Neural progenitor cell (in vitro differentiated cells): ENCODE data around the gene FAM53C. TPM values are rescaled to one million over a fixed set of nuclear protein-coding genes. Genes with fewer than 3 reads are reported as not detected.

Experiments used
- DNase-seq: peaks from one replicate; pipeline ENCODE4 v3.0.0-alpha.2; 2016; ENCODE audit warnings: low spot score
- H2AFZ ChIP-seq: fragments of 200-600 bp; sonication (generic); replicated peaks from 2 replicates; pipeline ENCODE4 v1.6.1; 2016; ENCODE audit warnings: antibody characterized with exemption
- H3F3A ChIP-seq: fragments of 200-600 bp; sonication (generic); 2 replicates; pipeline ENCODE4 v1.6.1; 2016; ENCODE audit warnings: antibody characterized with exemption, low read depth
- H3K27ac ChIP-seq: fragments of 200-600 bp; sonication (generic); 2 replicates; pipeline ENCODE4 v1.5.1; 2016; ENCODE audit warnings: mild to moderate bottlenecking
- H3K27me3 ChIP-seq: fragments of 200-600 bp; sonication (generic); 2 replicates; pipeline ENCODE4 v1.6.1; 2016; ENCODE audit warnings: mild to moderate bottlenecking, moderate library complexity
- H3K36me3 ChIP-seq: fragments of 200-600 bp; sonication (generic); 2 replicates; pipeline ENCODE4 v1.5.1; 2016
- H3K4me1 ChIP-seq: fragments of 200-600 bp; sonication (generic); 2 replicates; pipeline ENCODE4 v1.6.1; 2016; ENCODE audit warnings: mixed run types
- H3K4me2 ChIP-seq: fragments of 200-600 bp; sonication (generic); 2 replicates; pipeline ENCODE4 v1.6.1; 2016
- H3K4me3 ChIP-seq: fragments of 200-600 bp; sonication (generic); 2 replicates; pipeline ENCODE4 v1.5.1; 2016
- H3K79me2 ChIP-seq: fragments of 200-600 bp; sonication (generic); 2 replicates; pipeline ENCODE4 v1.6.1; 2016; ENCODE audit warnings: low read depth
- H3K9ac ChIP-seq: fragments of 200-600 bp; sonication (generic); 2 replicates; pipeline ENCODE4 v1.6.1; 2016
- H3K9me3 ChIP-seq: fragments of 200-600 bp; sonication (generic); 2 replicates; pipeline ENCODE4 v1.5.1; 2016; ENCODE audit warnings: low read depth
- H4K20me1 ChIP-seq: fragments of 200-600 bp; sonication (generic); 2 replicates; pipeline ENCODE4 v1.6.1; 2016; ENCODE audit warnings: low read depth
- H3K27ac Mint-ChIP-seq: 3 replicates; pipeline ENCODE4 v1.8.0; 2021; ENCODE audit warnings: mixed read lengths
- H3K27me3 Mint-ChIP-seq: 2 replicates; pipeline ENCODE4 v1.8.0; 2022; ENCODE audit warnings: low read depth, mild to moderate bottlenecking, inconsistent platforms, moderate library complexity, mixed read lengths; ENCODE audit not compliant: insufficient read depth
- H3K36me3 Mint-ChIP-seq: 3 replicates; pipeline ENCODE4 v1.8.0; 2021; ENCODE audit warnings: mixed read lengths
- H3K4me1 Mint-ChIP-seq: 3 replicates; pipeline ENCODE4 v1.8.0; 2021; ENCODE audit warnings: mixed read lengths
- H3K4me3 Mint-ChIP-seq: 3 replicates; pipeline ENCODE4 v1.8.0; 2021; ENCODE audit warnings: mild to moderate bottlenecking, moderate library complexity, mixed read lengths
- H3K9me3 Mint-ChIP-seq: 3 replicates; pipeline ENCODE4 v1.8.0; 2020; ENCODE audit warnings: mixed read lengths
- EZH2 ChIP-seq: fragments of 200-600 bp; sonication (generic); IDR thresholded peaks from 2 replicates; pipeline ENCODE4 v1.6.1; 2017; ENCODE audit warnings: antibody characterized with exemption, mild to moderate bottlenecking, moderate library complexity
- EZH2phosphoT487 ChIP-seq: fragments of 200-600 bp; sonication (generic); IDR thresholded peaks from 2 replicates; pipeline ENCODE4 v1.6.1; 2017; ENCODE audit warnings: antibody characterized with exemption
- total RNA-seq: library from RNA; depleted of rRNA; stranded (reverse); fragments of >200 nt; gene quantifications from 2 replicates; pipeline ENCODE4 v1.2.3, GENCODE V29; 2015; ENCODE audit warnings: low replicate concordance
- TF ChIP-seq, protein P1 (sequence below): fragments of 200-600 bp; sonication (generic); IDR thresholded peaks from 2 replicates; pipeline ENCODE4 v1.5.1; 2017; ENCODE audit warnings: antibody characterized with exemption, mild to moderate bottlenecking

The FAM53C gene
- total RNA-seq, 1 donor from 2014 or later = 68.0 TPM

DNA sequence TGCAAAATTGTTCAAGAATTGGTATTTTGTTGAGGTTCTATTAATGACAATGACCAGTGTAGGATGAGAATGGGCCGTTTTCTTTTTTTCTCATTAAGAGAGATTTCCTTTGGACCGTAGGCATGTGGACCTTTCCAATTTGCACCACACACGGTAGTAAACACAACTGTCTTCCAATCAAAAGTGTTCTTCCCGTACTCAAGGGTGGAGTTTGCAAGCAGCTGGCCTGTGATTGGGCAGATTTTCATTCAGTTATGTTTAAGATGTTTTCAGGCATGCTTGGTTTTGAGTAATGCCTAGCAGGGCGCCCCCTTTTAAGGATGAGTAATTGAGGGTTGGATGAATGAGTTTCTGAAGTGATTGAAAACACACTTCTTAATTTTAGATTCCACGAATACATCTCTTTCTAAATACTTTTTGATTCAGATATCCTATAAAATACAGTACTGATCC, 16.9 kb downstream of the FAM53C start:
- peaks cover 46% of the 10 kb centered on the region for H3F3A ChIP-seq
- no peaks in the 10 kb centered on the region for H3K27me3 ChIP-seq
- H4K20me1 ChIP-seq = peaks cover 61% of the 10 kb centered on the region
- no peaks in the 10 kb centered on the region for H3K36me3 ChIP-seq
- DNase-seq = peak; percentile 73
- H3K4me2 ChIP-seq = peak overlapping the region; percentile 96
- H2AFZ ChIP-seq = no peak overlapping the region
- TF ChIP-seq EZH2 = no peak
- TF ChIP-seq EZH2phosphoT487 = no peak
- TF ChIP-seq, protein P1, sequence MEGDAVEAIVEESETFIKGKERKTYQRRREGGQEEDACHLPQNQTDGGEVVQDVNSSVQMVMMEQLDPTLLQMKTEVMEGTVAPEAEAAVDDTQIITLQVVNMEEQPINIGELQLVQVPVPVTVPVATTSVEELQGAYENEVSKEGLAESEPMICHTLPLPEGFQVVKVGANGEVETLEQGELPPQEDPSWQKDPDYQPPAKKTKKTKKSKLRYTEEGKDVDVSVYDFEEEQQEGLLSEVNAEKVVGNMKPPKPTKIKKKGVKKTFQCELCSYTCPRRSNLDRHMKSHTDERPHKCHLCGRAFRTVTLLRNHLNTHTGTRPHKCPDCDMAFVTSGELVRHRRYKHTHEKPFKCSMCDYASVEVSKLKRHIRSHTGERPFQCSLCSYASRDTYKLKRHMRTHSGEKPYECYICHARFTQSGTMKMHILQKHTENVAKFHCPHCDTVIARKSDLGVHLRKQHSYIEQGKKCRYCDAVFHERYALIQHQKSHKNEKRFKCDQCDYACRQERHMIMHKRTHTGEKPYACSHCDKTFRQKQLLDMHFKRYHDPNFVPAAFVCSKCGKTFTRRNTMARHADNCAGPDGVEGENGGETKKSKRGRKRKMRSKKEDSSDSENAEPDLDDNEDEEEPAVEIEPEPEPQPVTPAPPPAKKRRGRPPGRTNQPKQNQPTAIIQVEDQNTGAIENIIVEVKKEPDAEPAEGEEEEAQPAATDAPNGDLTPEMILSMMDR = no peak
- peaks cover 9% of the 10 kb centered on the region for H3K9me3 Mint-ChIP-seq
- H3K4me1 ChIP-seq = peaks cover 16% of the 10 kb centered on the region
- H3K27me3 Mint-ChIP-seq = peaks cover 6% of the 10 kb centered on the region
- peaks cover 27% of the 10 kb centered on the region for H3K36me3 Mint-ChIP-seq
- peak overlapping the region; percentile 38 for H3K27ac ChIP-seq
- H3K4me3 ChIP-seq = peak overlapping the region; percentile 100
- H3K4me1 Mint-ChIP-seq = peaks cover 25% of the 10 kb centered on the region
- H3K79me2 ChIP-seq = peaks cover 73% of the 10 kb centered on the region
- H3K4me3 Mint-ChIP-seq = peak overlapping the region; percentile 97
- peak overlapping the region; percentile 21 for H3K9ac ChIP-seq
- H3K27ac Mint-ChIP-seq = no peak overlapping the region
- H3K9me3 ChIP-seq = no peaks in the 10 kb centered on the region

DNA sequence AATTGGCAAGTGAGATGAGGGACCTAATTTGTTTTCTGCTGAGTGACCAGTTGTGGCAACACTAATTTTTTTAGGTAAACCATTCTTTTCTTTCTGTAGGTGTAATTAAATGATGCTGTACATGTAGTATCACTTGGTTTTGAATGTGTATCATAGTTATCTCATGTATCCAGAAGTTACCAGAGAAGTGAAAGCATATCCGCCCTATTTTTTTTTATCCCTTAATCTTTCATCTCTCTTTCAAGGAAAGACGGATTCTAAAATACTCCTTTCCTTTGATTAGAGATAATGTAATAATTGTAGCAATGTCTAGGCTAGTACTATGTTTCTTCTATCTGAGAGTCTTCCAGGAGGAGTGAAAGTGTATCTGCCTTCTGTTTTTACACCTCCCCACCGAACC, 21.6 kb downstream of the FAM53C start:
- Mint-ChIP-seq H3K27me3 (no peaks in the 10 kb centered on the region), H3K4me1 (peaks cover 18% of the 10 kb centered on the region), H3K27ac (no peak overlapping the region), H3K36me3 (peaks cover 15% of the 10 kb centered on the region), H3K4me3 (no peak overlapping the region), H3K9me3 (no peaks in the 10 kb centered on the region)
- no peak for DNase-seq
- Histone ChIP-seq H2AFZ (no peak overlapping the region), H3K9me3 (no peaks in the 10 kb centered on the region), H3F3A (peaks cover 27% of the 10 kb centered on the region), H3K9ac (no peak overlapping the region), H3K4me1 (peaks cover 22% of the 10 kb centered on the region), H3K36me3 (no peaks in the 10 kb centered on the region), H3K4me3 (no peak overlapping the region), H3K27me3 (no peaks in the 10 kb centered on the region), H3K27ac (no peak overlapping the region), H3K4me2 (no peak overlapping the region), H3K79me2 (peaks cover 100% of the 10 kb centered on the region), H4K20me1 (peaks cover 95% of the 10 kb centered on the region)
- TF ChIP-seq, protein P1 = no peak
- no peak for TF ChIP-seq EZH2phosphoT487
- no peak for TF ChIP-seq EZH2

DNA sequence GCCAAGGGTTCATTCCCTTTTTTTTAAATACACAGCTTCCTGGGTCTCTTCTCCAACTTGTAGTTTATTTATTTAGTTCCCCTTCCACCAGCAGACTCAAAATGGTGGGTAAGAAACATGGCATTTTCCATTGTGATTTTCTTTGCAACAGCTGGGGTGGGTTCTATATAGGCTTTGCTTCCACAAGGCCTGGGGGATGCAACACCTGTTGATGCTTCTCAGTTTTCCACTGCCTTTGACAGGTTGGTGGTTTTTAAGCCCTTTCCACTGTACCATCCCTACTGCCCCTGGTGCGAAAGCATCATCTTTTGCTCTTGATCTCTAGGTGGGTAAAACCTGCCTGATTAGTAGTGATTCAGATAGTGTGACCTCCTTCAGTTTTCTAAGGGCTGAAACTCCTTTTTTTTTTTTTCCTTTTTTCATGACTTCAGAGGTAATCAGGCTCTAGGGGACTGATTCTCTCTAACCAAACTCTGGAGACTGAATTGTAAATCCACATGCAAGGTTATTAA, 22.9 kb downstream of the FAM53C start:
- TF ChIP-seq EZH2 (no peak), EZH2phosphoT487 (no peak)
- TF ChIP-seq, protein P1 = no peak
- Mint-ChIP-seq H3K9me3 (no peaks in the 10 kb centered on the region), H3K27me3 (no peaks in the 10 kb centered on the region), H3K27ac (no peak overlapping the region), H3K36me3 (peaks cover 13% of the 10 kb centered on the region), H3K4me3 (no peak overlapping the region), H3K4me1 (peaks cover 5% of the 10 kb centered on the region)
- Histone ChIP-seq H3K4me1 (peaks cover 10% of the 10 kb centered on the region), H3K36me3 (no peaks in the 10 kb centered on the region), H3K27ac (peak overlapping the region; percentile 48), H3F3A (peaks cover 26% of the 10 kb centered on the region), H2AFZ (no peak overlapping the region), H3K27me3 (no peaks in the 10 kb centered on the region), H3K4me3 (no peak overlapping the region), H3K79me2 (peaks cover 100% of the 10 kb centered on the region), H3K9ac (peak overlapping the region; percentile 15), H4K20me1 (peaks cover 95% of the 10 kb centered on the region), H3K9me3 (no peaks in the 10 kb centered on the region), H3K4me2 (no peak overlapping the region)
- DNase-seq = no peak
